Endodermal cell (in vitro differentiated cells): ENCODE measurements around the gene CEBPG. TPM values are rescaled to one million over a fixed set of nuclear protein-coding genes. Genes with fewer than 3 reads are reported as not detected.

ENCODE experiments used
- DNase-seq: peaks from one replicate; pipeline ENCODE4 v3.0.0-alpha.2; 2017
- H3K27ac ChIP-seq: 2 replicates; pipeline ENCODE4 v1.5.1; 2013; ENCODE audit warnings: mild to moderate bottlenecking, low read depth, low read length, moderate library complexity
- H3K27me3 ChIP-seq: 2 replicates; pipeline ENCODE4 v1.6.1; 2013; ENCODE audit warnings: mild to moderate bottlenecking, low read length, moderate library complexity; ENCODE audit not compliant: insufficient read depth, control insufficient read depth, poor library complexity, severe bottlenecking
- H3K36me3 ChIP-seq: 2 replicates; pipeline ENCODE4 v1.7.0; 2013; ENCODE audit warnings: mild to moderate bottlenecking, low read length, moderate library complexity; ENCODE audit not compliant: control insufficient read depth, insufficient read depth
- H3K4me1 ChIP-seq: one replicate; pipeline ENCODE4 v1.7.0; 2013; ENCODE audit warnings: low read length; ENCODE audit not compliant: control insufficient read depth, insufficient read depth
- H3K4me3 ChIP-seq: 2 replicates; pipeline ENCODE4 v1.5.1; 2013; ENCODE audit warnings: mild to moderate bottlenecking, low read length, moderate library complexity
- H3K9ac ChIP-seq: 2 replicates; pipeline ENCODE4 v1.6.1; 2013; ENCODE audit warnings: mild to moderate bottlenecking, low read length, moderate library complexity; ENCODE audit not compliant: poor library complexity, severe bottlenecking; ENCODE audit errors: extremely low read depth
- H3K9me3 ChIP-seq: 2 replicates; pipeline ENCODE4 v1.6.1; 2013; ENCODE audit warnings: mild to moderate bottlenecking, low read length, moderate library complexity; ENCODE audit not compliant: control insufficient read depth
- H3K27ac Mint-ChIP-seq: 2 replicates; pipeline ENCODE4 v1.8.0; 2020; ENCODE audit warnings: mixed read lengths
- H3K27me3 Mint-ChIP-seq: 2 replicates; pipeline ENCODE4 v1.8.0; 2021; ENCODE audit warnings: mild to moderate bottlenecking, mixed read lengths; ENCODE audit not compliant: insufficient read depth
- H3K36me3 Mint-ChIP-seq: 2 replicates; pipeline ENCODE4 v1.8.0; 2020; ENCODE audit warnings: low read depth, mixed read lengths
- H3K4me1 Mint-ChIP-seq: 2 replicates; pipeline ENCODE4 v1.8.0; 2020; ENCODE audit warnings: mixed read lengths
- H3K4me3 Mint-ChIP-seq: 2 replicates; pipeline ENCODE4 v1.8.0; 2020; ENCODE audit warnings: mild to moderate bottlenecking, moderate library complexity, mixed read lengths
- H3K9me3 Mint-ChIP-seq: 2 replicates; pipeline ENCODE4 v1.8.0; 2020; ENCODE audit warnings: mild to moderate bottlenecking, mixed read lengths
- WGBS, 2 experiments: methylation state at CpG; one replicate each; pipeline versions ENCODE4 v1.1.5 to v1.1.7; 2013; ENCODE audit warnings: missing lambda C conversion rate in 2 of 2, mixed read lengths in 1 of 2; ENCODE audit not compliant: insufficient coverage in 1 of 2, insufficient read length in 1 of 2; 5-methylcytosine and 5-hydroxymethylcytosine counted together
- total RNA-seq, 2 donors: library from RNA; stranded (reverse); fragmentation: NEBNext Ultra II Directional in 1 of 2; extraction: Animal tissue kit (Norgen Biotek cat#: 25700) in 1 of 2; gene quantifications; 2 replicates in 1 of 2; 3 replicates in 1 of 2; pipeline ENCODE4 v1.2.1, GENCODE V29; 2021
- TF ChIP-seq, protein P1 (sequence below): fragments of 200-600 bp; sonication (generic); conservative IDR thresholded peaks from 2 replicates; pipeline ENCODE4 v1.5.0; 2021; ENCODE audit warnings: antibody characterized with exemption, mild to moderate bottlenecking

CEBPG gene
- total RNA-seq, 2 donors from 2014 or later, result 31.9 to 33.8 TPM

DNA sequence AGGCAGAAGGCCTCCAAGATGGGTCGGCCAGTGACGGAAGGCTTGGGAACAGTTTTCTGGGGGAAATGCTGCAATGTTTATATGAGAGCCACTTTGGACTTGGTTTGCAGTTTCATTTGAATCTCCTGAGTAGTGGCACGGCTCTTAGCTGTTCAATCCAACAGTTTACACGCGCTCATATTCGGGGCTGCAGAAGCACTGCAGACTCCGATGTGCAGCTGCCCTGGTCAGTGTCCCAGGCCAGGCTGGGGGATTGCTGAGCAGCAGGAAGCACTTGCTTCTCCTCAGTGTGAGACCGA is 31.7 kb downstream of the CEBPG start:
- TF ChIP-seq, protein P1, sequence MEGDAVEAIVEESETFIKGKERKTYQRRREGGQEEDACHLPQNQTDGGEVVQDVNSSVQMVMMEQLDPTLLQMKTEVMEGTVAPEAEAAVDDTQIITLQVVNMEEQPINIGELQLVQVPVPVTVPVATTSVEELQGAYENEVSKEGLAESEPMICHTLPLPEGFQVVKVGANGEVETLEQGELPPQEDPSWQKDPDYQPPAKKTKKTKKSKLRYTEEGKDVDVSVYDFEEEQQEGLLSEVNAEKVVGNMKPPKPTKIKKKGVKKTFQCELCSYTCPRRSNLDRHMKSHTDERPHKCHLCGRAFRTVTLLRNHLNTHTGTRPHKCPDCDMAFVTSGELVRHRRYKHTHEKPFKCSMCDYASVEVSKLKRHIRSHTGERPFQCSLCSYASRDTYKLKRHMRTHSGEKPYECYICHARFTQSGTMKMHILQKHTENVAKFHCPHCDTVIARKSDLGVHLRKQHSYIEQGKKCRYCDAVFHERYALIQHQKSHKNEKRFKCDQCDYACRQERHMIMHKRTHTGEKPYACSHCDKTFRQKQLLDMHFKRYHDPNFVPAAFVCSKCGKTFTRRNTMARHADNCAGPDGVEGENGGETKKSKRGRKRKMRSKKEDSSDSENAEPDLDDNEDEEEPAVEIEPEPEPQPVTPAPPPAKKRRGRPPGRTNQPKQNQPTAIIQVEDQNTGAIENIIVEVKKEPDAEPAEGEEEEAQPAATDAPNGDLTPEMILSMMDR, result no peak
- Mint-ChIP-seq H3K27me3 (no peaks in the 10 kb centered on the region), H3K4me1 (peaks cover 2% of the 10 kb centered on the region), H3K9me3 (no peaks in the 10 kb centered on the region), H3K27ac (no peak overlapping the region), H3K36me3 (no peaks in the 10 kb centered on the region), H3K4me3 (no peak overlapping the region)
- 87 to 96% methylated on average over 4 to 8 of the region's 8 CpGs for WGBS, 2 experiments
- no peak for DNase-seq
- Histone ChIP-seq H3K9me3 (no peaks in the 10 kb centered on the region), H3K9ac (no peak overlapping the region), H3K36me3 (no peaks in the 10 kb centered on the region), H3K4me3 (no peak overlapping the region), H3K4me1 (peaks cover 5% of the 10 kb centered on the region), H3K27me3 (no peaks in the 10 kb centered on the region), H3K27ac (no peak overlapping the region)

DNA sequence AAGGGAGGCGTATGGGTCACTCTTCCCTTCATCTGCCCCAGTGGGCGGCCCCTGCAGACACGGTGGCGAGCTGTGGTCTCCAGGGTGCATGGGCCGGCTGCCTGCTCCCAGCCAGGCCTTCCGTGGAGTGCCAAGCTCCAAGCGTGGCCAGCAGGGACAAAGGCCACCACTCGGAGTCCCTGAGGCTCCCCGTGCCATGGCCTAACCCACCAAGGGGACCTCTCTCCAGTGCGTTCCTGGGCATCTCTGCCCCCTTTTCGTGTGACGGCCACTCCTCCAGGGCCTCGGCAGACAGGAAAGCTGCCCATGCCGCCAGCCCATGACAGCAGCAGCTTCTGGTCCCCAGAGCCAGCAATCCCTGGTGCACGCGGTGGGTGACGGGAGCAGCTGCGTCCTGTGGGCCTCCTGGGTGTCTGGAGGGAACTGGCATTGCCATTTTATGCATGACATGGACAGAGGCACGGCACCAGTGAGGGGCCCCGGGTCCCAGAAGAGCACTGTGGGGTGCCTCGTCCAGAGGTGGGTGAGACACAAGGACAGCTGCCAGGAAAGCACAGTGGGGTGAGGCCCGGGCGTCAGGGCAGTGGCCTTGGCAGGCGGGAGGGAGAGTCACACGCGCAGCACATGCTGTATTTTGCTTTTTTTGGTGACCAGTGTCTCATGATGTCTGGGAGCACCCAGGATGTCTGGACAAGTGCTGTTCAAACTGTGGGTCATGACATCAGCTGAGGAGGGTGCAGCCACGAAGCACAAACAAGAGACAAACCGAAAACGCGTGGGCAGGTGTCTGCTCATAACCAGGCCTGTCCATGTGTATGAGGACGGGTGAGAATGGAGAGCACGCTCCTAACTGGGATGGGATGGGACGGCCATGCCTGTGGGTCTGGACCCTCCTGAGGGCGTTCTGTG is 32.3 kb downstream of the CEBPG start:
- WGBS, 2 experiments, result 94% methylated on average over 26 to 34 of the region's 34 CpGs
- Histone ChIP-seq H3K4me3 (no peak overlapping the region), H3K9me3 (no peaks in the 10 kb centered on the region), H3K9ac (no peak overlapping the region), H3K4me1 (peaks cover 5% of the 10 kb centered on the region), H3K36me3 (no peaks in the 10 kb centered on the region), H3K27me3 (no peaks in the 10 kb centered on the region), H3K27ac (no peak overlapping the region)
- Mint-ChIP-seq H3K36me3 (no peaks in the 10 kb centered on the region), H3K4me1 (peaks cover 2% of the 10 kb centered on the region), H3K9me3 (no peaks in the 10 kb centered on the region), H3K27me3 (no peaks in the 10 kb centered on the region), H3K4me3 (no peak overlapping the region), H3K27ac (no peak overlapping the region)
- TF ChIP-seq, protein P1, result no peak
- no peak for DNase-seq

DNA sequence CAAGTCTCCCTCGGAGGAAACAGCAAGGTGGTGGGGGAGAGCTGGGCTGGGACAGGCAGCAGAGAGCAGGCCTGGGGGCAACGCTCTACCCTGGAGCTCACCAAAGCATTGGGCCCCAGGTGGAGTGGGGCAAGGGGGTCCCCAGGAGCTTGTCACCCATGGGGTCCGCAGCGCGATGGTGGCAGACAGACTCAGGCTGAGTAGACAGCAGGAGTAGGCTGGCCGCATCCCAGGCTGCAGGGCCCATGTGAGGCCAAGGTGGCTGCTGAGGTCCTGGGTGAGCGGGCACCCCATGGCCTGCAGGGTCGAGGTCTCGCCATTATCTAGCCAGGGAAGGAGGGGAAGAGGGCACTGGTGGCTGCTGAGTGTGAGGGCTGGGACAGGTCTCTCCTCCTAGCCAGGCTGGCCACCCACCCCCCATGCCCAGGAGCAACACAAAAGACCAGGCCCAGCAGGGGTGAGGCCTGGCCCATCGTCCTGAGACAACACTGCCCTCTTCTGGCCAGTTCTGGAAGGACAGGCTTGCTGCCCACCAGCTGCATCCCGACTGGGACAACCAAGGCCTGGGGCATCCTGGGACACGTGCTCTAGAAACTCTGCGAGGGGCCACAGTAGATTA is 33.1 kb downstream of the CEBPG start:
- peak; percentile 97 for DNase-seq
- Histone ChIP-seq H3K9ac (no peak overlapping the region), H3K27me3 (no peaks in the 10 kb centered on the region), H3K4me3 (no peak overlapping the region), H3K4me1 (peaks cover 5% of the 10 kb centered on the region), H3K27ac (no peak overlapping the region), H3K36me3 (no peaks in the 10 kb centered on the region), H3K9me3 (no peaks in the 10 kb centered on the region)
- TF ChIP-seq, protein P1, result peak; percentile 96
- 64 to 73% methylated on average over 6 to 13 of the region's 13 CpGs for WGBS, 2 experiments
- Mint-ChIP-seq H3K9me3 (no peaks in the 10 kb centered on the region), H3K27ac (no peak overlapping the region), H3K4me3 (no peak overlapping the region), H3K27me3 (no peaks in the 10 kb centered on the region), H3K4me1 (peaks cover 2% of the 10 kb centered on the region), H3K36me3 (no peaks in the 10 kb centered on the region)
